ENCODE results near the gene CFDP1. TPM values are rescaled to one million over a fixed set of nuclear protein-coding genes. Genes with fewer than 3 reads are reported as not detected.

CFDP1 gene
- total RNA-seq, 4 donors from 2014 or later, result 36.7 to 81.4 (median 48.2) TPM

DNA sequence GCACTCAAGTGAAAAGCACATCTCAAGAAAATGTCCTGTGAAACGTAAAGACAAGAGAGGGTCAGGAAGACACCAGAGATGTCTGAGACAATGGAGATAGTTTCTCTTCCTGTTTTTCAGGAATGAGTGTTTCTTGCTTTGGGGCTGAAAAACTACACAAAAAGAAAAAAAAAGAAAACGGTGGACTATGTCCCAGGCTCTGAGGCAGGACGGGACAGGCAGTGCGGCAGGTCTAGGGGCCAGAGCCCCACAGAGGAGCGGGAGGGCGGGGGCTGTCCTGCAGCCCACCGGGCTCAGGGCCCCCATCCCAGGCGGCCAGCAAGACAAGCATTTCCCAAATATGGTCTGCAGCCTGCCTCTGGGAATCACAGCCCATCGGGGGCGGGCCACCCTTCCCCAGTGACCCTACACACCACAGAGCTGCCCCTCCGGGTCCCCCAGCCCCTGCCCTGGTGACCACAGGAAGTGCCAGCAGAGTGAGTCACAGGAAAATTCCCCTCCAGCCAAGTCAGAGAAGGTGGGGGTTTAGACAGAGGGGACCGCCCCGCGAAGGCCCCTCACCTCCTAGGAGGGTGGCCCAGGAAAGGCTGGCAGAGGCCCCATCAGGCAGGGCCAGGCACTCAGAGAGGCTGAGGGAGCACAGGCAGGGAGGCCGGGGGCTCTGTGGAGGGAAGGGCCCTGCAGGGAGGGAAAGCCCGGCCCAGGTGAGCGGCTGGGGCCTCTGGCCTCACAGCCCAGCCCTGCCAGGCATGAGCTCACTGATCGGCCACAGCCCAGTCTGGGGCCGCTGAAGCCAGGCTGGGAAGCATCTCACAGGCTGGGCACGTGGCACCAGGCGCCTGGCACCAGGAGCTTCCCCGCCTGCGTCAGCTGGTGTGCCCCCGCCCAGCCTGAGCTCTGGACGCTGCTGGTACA, 188.2 kb downstream of the CFDP1 start:
- Histone ChIP-seq H3K9me3 (no peaks in the 10 kb centered on the region), H3K27ac (peak overlapping the region; percentile 84), H3K36me3 (peaks cover 16% of the 10 kb centered on the region), H3K4me1 (peaks cover 74% of the 10 kb centered on the region), H3K27me3 (no peaks in the 10 kb centered on the region), H3K4me3 (no peak overlapping the region)
- DNase-seq (ENCODE audit: low spot score in 2 of 2), result no peak
- 32% methylated on average over 20 of the region's 25 CpGs for WGBS
- TF ChIP-seq, protein P1, sequence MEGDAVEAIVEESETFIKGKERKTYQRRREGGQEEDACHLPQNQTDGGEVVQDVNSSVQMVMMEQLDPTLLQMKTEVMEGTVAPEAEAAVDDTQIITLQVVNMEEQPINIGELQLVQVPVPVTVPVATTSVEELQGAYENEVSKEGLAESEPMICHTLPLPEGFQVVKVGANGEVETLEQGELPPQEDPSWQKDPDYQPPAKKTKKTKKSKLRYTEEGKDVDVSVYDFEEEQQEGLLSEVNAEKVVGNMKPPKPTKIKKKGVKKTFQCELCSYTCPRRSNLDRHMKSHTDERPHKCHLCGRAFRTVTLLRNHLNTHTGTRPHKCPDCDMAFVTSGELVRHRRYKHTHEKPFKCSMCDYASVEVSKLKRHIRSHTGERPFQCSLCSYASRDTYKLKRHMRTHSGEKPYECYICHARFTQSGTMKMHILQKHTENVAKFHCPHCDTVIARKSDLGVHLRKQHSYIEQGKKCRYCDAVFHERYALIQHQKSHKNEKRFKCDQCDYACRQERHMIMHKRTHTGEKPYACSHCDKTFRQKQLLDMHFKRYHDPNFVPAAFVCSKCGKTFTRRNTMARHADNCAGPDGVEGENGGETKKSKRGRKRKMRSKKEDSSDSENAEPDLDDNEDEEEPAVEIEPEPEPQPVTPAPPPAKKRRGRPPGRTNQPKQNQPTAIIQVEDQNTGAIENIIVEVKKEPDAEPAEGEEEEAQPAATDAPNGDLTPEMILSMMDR (IDR thresholded peaks at IDR 0.05), result no peak
- TF ChIP-seq POLR2A (IDR thresholded peaks at IDR 0.05) (no peak), EP300 (IDR thresholded peaks at IDR 0.05) (no peak), POLR2AphosphoS5 (IDR thresholded peaks at IDR 0.05) (peak in 1 of 3 donors; percentile 38)

GRCh38 chr16:75244225-75244809, 189.0 kb downstream of the CFDP1 start:
- 40% methylated on average over 2 of the region's 7 CpGs for WGBS
- Histone ChIP-seq H3K27ac (peak overlapping the region; percentile 84), H3K4me3 (no peak overlapping the region), H3K4me1 (peaks cover 74% of the 10 kb centered on the region), H3K9me3 (no peaks in the 10 kb centered on the region), H3K36me3 (peaks cover 16% of the 10 kb centered on the region), H3K27me3 (no peaks in the 10 kb centered on the region)
- no peak for TF ChIP-seq POLR2A (IDR thresholded peaks at IDR 0.05)
- TF ChIP-seq, protein P1 (IDR thresholded peaks at IDR 0.05), result no peak
- peak in 1 of 2 donors; percentile 76 for DNase-seq (ENCODE audit: low spot score in 2 of 2)

Other genes starting within 250 kb of the CFDP1 start
- gene CTRB2, start 226.3 kb downstream of the CFDP1 start, total RNA-seq, result not detected
- not detected for gene CTRB1, start 214.5 kb downstream of the CFDP1 start, total RNA-seq
- 10 to 100 TPM; 26.5 to 39.2 (median 30.9) TPM for gene BCAR1, start 181.9 kb downstream of the CFDP1 start, total RNA-seq
- 10 to 100 TPM; 15.8 to 17.5 (median 16.5) TPM for gene TMEM170A, start 31.2 kb upstream of the CFDP1 start, total RNA-seq
- gene CHST6, start 61.9 kb upstream of the CFDP1 start, total RNA-seq, result under 1 TPM in 3 of 4 donors, not detected in 1; 0.17 to 0.73 (median 0.30) TPM
- gene CHST5, start 102.6 kb upstream of the CFDP1 start, total RNA-seq, result under 1 TPM in 2 of 4 donors, not detected in 2; 0.31 to 0.56 TPM
- gene TMEM231, start 122.7 kb upstream of the CFDP1 start, total RNA-seq, result 10 to 100 TPM in 2 of 4 donors, 1 to 10 TPM in 2; 6.0 to 11.9 (median 9.3) TPM
- gene GABARAPL2, start 132.9 kb upstream of the CFDP1 start, total RNA-seq, result 100 to 1,000 TPM in 2 of 4 donors, 10 to 100 TPM in 2; 76.2 to 135 (median 99.6) TPM
- gene ADAT1, start 189.8 kb upstream of the CFDP1 start, total RNA-seq, result 10 to 100 TPM; 41.4 to 84.2 (median 55.2) TPM
- 100 to 1,000 TPM in 3 of 4 donors, 10 to 100 TPM in 1; 85.9 to 128 (median 106) TPM for gene KARS1, start 214.2 kb upstream of the CFDP1 start, total RNA-seq
- 10 to 100 TPM; 42.2 to 67.1 (median 55.8) TPM for gene TERF2IP, start 214.3 kb upstream of the CFDP1 start, total RNA-seq
- gene CPHXL2, start 243.5 kb upstream of the CFDP1 start, total RNA-seq, result not detected

Measured in suprapubic skin (tissue), 4 donors.